PFSK-1 (cell line): ENCODE data around the gene HES4.

Source experiments
- FOXP2 ChIP-seq: optimal IDR thresholded peaks from 2 replicates; pipeline ENCODE3; 2011; ENCODE audit warnings: borderline replicate concordance, control low read depth, inconsistent platforms; ENCODE audit not compliant: insufficient read depth; ENCODE audit errors: extremely low read length, extremely low read depth
- POLR2AphosphoS5 ChIP-seq: IDR thresholded peaks from 2 replicates; pipeline ENCODE4 v1.6.1; 2012; ENCODE audit warnings: low read depth, mild to moderate bottlenecking, control low read depth, low read length, moderate library complexity
- SIN3A ChIP-seq: IDR thresholded peaks from 2 replicates; pipeline ENCODE4 v1.6.1; 2012; ENCODE audit warnings: mild to moderate bottlenecking, low read length, moderate library complexity, borderline replicate concordance; ENCODE audit not compliant: insufficient read depth
- TAF1 ChIP-seq: IDR thresholded peaks from 2 replicates; pipeline ENCODE4 v1.6.1; 2012; ENCODE audit warnings: low read length, control low read depth, borderline replicate concordance; ENCODE audit not compliant: insufficient read depth
- TF ChIP-seq, protein P1 (sequence below), 2 experiments: IDR thresholded peaks; 2 replicates each; pipeline versions ENCODE4 v1.6.1 to v1.8.0; 2011 to 2012; ENCODE audit warnings: low read depth in 2 of 2, low read length in 2 of 2, control low read depth in 1 of 2, inconsistent platforms in 1 of 2, mild to moderate bottlenecking in 1 of 2, moderate library complexity in 1 of 2; ENCODE audit not compliant: insufficient read depth in 1 of 2

The HES4 gene

DNA sequence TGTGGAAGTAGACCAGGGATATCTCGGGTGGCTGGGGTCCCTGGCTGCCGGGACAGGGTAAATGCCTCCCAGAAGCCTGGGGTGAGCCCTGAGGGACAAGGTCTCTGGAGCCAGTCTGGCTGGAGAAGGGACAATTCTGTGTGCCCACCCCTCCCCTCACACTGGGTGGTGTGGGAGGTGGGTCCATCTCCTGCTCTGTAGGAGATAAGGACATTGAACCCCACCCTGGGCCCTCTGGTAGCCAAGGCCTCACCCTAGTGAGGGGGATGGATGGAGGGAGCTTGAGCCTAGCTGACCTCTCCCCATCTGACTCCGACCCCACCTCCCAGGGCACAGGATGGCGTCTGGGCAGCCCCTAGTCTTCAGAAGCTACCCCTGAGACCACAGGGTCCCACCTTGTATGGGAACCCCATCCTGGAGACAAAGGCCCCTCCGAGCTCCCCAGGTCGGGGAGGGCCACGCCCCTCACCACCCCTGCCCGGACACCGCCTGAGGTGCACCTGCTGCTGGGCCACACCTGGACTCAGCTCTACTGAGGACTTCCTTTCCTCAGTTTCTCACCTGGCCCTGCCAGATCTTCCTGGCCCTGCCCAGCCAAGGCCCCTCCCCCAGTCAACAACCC, 24.4 kb upstream of the HES4 start:
- TF ChIP-seq TAF1 (no peak), SIN3A (no peak), POLR2AphosphoS5 (no peak), FOXP2 (no peak)
- TF ChIP-seq, protein P1, sequence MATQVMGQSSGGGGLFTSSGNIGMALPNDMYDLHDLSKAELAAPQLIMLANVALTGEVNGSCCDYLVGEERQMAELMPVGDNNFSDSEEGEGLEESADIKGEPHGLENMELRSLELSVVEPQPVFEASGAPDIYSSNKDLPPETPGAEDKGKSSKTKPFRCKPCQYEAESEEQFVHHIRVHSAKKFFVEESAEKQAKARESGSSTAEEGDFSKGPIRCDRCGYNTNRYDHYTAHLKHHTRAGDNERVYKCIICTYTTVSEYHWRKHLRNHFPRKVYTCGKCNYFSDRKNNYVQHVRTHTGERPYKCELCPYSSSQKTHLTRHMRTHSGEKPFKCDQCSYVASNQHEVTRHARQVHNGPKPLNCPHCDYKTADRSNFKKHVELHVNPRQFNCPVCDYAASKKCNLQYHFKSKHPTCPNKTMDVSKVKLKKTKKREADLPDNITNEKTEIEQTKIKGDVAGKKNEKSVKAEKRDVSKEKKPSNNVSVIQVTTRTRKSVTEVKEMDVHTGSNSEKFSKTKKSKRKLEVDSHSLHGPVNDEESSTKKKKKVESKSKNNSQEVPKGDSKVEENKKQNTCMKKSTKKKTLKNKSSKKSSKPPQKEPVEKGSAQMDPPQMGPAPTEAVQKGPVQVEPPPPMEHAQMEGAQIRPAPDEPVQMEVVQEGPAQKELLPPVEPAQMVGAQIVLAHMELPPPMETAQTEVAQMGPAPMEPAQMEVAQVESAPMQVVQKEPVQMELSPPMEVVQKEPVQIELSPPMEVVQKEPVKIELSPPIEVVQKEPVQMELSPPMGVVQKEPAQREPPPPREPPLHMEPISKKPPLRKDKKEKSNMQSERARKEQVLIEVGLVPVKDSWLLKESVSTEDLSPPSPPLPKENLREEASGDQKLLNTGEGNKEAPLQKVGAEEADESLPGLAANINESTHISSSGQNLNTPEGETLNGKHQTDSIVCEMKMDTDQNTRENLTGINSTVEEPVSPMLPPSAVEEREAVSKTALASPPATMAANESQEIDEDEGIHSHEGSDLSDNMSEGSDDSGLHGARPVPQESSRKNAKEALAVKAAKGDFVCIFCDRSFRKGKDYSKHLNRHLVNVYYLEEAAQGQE (IDR thresholded peaks at IDR 0.05; ENCODE audit: insufficient read depth in 1 of 2, low read depth in 2 of 2, low read length in 2 of 2), result no peak

DNA sequence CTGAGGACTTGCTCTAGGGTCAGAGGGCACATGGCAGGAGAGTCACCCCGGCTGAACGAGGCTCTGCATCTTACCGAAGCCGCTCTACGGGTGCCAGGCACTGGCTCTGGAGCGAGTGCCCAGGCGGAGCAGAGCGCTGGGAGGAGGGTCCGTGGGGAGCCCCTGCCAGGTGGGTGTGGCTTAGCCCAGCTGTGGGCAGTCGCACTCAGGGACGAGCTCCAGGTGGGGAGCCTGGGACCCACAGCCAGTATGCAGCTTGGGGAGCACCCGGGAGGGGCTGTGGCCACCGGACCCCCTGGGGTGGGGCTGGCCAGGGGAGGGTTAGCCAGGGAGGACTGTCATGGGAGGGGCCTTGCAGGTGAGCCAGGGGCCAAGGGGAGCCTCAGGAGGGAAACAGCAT, 23.8 kb upstream of the HES4 start:
- TF ChIP-seq TAF1 (no peak), SIN3A (no peak), POLR2AphosphoS5 (no peak), FOXP2 (no peak)
- TF ChIP-seq, protein P1 (IDR thresholded peaks at IDR 0.05; ENCODE audit: insufficient read depth in 1 of 2, low read depth in 2 of 2, low read length in 2 of 2), result no peak

DNA sequence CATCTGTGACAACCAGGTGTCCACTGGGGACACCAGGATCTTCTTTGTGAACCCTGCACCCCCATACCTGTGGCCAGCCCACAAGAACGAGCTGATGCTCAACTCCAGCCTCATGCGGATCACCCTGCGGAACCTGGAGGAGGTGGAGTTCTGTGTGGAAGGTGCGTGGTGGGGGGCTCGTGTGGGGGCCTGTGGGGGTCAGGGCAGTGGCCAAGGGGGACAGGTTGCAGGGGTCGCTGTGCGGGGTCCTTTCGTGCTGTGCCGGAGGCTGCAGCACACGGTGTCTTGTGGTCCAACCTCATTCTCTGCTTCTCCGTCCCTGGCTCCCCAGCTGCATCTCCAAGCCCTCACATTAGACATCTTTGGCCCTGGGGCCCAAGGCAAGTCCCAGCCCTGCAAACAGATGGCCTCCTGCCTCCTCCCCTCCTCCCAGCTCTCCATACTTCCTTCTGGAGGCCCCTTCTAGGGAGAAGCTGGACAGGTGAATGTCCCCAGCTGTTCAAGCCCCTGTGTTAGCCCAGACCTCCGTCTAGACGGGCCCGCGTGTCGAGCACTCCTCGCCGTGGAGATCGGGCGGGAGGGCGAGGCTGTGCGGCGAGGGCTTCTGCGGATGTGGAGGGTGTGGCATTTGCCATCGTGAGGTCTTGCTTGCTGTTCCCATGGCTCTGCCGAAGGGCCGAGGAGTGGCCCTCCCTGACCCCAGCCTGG, 22.6 kb upstream of the HES4 start:
- TF ChIP-seq POLR2AphosphoS5, result no peak
- no peak for TF ChIP-seq TAF1
- no peak for TF ChIP-seq FOXP2
- TF ChIP-seq, protein P1 (IDR thresholded peaks at IDR 0.05; ENCODE audit: insufficient read depth in 1 of 2, low read depth in 2 of 2, low read length in 2 of 2), result no peak
- no peak for TF ChIP-seq SIN3A

DNA sequence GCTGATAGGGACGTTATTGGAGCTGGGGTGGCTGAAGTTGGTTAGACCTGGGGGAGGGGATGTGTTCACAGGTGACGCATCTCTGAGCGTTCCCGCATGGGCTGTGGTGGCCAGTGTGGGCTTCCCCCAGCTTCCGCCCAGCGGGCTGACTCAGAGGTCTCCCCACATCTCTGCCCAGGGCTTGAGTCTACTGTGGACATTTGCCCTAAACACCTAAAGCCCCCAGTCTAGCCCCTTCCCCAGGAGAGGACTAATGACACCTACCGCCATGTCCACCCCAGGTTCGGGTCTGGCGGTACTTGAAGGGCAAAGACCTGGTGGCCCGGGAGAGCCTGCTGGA, 22.0 kb upstream of the HES4 start:
- TF ChIP-seq POLR2AphosphoS5 (no peak), SIN3A (no peak), TAF1 (no peak), FOXP2 (no peak)
- TF ChIP-seq, protein P1 (IDR thresholded peaks at IDR 0.05; ENCODE audit: insufficient read depth in 1 of 2, low read depth in 2 of 2, low read length in 2 of 2), result no peak
